Stimulated activated CD8-positive, alpha-beta memory T cell treated with anti-CD3 and anti-CD28 coated beads, Interleukin-4, amount 100 ng/mL, for 24 hours (primary cell): ENCODE results near the gene AMBN.
"Not testable (repeated sequence)": the region's sequence is repeated elsewhere in the genome, so short reads cannot be mapped to it uniquely, and the experiment has no call there.

ENCODE experiments used
- DNase-seq: peaks from one replicate; pipeline ENCODE4 v3.0.0-alpha.2; 2020; ENCODE audit warnings: low read depth

AMBN gene

GRCh38 chr4:70607334-70607853 lies 15.3 kb downstream of the AMBN start:
- DNase-seq, result no peak

GRCh38 chr4:70608324-70608723 lies 16.3 kb downstream of the AMBN start:
- no peak for DNase-seq

DNA sequence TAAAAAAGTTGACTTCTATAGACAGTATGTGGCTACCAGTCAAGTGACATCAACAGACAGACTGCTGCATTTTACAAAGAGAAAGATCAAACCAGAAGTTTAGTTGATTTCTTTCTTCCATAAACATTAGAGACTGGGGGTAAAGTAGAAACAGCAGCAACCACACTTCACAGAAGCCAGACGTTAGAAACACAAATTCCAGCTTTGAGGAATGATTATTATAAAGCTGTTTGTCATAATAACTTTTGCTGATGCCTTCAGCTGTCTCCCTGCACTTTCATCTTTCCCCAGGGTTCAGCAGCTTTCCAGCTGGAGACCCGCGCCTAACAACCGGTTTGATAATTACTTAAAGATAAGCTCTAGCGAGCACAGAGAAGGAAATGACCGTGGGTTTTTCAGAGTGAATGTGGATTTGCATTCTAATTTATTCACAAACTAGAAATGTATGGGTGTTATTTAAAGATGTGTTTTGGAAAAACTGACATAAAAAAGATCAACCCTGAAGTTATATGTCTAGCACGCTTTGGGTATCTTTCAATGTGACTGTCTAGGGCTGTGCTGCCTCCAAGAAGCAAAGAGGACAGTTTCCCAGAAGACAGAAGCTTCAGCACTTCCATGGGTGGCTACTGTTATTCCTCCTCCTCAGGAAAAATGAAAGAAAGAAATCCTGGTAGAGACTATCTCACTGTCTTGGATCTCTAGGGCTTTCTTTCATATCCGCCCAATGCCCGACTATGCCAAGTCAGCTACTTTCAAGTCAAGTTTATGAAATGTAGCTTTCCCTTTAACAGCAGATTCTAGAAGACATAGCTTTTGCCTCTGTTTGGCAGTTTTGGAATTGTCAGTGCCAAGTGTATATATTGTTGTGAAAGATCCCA lies 21.5 kb downstream of the AMBN start:
- DNase-seq, result no peak

GRCh38 chr4:70614184-70614555 lies 22.1 kb downstream of the AMBN start:
- DNase-seq, result no peak

DNA sequence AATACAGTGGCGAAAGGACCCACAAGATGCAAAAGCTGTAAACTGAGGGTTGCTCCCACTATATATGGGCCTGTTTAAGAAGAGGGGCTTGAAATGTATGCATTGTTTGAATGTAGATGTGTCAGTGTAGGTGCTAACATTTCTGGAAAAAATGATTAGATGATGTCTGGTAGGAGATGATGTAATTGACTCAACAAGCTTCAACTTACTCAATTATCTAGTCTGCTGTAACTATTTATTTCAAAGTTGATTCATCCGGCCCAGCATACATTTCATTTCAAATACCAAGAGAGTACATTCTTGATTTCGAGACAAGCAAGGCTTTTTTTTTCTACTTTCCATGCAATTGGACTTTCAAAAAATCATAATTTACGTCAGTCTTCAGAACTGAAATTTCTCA lies 27.2 kb downstream of the AMBN start:
- DNase-seq, result no peak

GRCh38 chr4:70619778-70620177 lies 27.7 kb downstream of the AMBN start:
- DNase-seq, result no peak

- no peak for DNase-seq
Observed at GRCh38 chr4:70623323-70623722, 31.3 kb downstream of the AMBN start.

DNA sequence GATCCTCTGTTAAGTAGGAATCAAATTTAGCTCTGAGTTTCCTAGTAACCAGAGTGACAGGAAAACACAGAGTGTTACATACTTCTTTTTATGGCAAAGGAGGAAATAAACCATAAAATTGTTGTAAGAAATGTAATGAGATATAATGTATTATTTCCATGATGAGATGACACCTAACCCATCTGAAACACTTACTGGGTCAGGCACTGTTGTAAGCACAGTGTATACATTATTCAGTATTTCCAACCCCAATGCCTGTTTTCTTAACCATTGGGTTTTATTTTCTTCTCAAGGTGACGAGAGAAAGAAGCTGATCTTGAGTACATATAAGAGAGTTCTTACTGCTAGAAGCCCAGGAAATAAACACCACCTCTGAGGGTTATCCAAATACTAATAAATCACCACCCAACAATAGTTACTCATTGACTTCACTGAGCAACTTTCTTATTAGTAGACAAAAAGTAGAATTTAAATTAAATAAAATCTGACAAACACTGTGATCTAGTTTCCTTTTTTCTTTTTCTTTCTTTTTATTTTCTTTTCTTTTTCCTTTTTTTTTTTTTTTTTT lies 32.3 kb downstream of the AMBN start:
- no peak for DNase-seq

- no peak for DNase-seq
Observed at GRCh38 chr4:70627620-70628019, 35.6 kb downstream of the AMBN start.

DNA sequence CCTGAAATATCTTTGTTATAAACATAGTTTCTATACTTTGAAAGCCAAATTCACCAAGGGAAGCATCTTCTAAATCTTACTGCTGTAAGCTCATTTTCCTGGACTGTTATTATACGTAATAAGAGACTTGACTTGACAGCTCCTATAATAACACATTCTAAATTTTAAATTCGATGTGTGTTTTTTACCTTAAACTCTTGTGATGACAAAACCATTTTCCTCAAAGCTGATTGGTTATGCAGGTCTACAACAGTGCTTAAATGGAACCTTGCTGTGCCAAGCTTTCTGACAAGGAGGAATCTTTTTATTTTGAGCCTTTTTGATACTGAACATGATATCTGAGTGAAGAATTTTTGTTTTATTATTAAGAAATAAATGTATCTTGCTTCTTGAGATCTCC lies 36.4 kb downstream of the AMBN start, which contains the start of gene ENAM:
Gene ENAM, plus strand, starts transcription at position 301 of the 400 bp plus-strand sequence. CDS start 757 bp downstream, outside the sequence.
- DNase-seq, result no peak

- DNase-seq, result no peak
Observed at GRCh38 chr4:70629469-70630090, 37.5 kb downstream of the AMBN start.

GRCh38 chr4:70630162-70630561 lies 38.1 kb downstream of the AMBN start:
- no peak for DNase-seq

DNA sequence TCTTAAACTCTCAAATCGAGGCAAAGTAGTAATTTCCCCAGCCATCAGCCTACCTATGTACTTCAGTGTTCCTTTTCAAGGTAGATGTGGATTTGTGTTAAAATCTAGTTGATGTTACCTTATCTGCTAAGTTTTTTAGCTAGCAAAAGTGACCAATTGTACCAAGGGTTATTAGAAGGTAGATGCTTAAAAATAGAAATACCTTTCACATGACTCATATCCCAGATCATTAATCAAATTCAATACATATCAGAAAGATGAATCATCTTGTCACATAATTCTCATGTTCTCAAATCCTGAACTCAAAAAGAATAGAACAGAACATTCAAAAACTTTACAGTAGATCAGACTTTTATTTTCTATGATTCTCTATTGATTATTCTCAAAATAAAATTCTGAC lies 40.0 kb downstream of the AMBN start:
- DNase-seq, result no peak

DNA sequence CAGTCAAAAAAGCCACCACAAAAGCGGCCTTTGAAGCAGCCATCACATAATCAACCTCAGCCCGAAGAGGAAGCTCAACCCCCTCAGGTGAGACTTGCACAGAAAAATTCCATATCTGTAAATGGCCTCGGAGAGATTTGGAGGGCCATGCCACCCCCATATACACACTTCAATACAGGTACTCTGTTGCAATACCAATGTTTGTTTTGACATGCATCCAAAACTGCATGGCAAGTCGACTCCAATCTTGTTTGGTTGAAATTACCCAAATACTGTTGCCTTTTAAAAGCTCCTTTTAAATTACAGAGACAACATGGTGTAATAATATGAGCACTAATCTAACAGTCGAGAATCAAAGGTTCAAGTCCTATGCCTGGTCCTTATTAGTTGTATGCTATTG lies 42.4 kb downstream of the AMBN start:
- no peak for DNase-seq

DNA sequence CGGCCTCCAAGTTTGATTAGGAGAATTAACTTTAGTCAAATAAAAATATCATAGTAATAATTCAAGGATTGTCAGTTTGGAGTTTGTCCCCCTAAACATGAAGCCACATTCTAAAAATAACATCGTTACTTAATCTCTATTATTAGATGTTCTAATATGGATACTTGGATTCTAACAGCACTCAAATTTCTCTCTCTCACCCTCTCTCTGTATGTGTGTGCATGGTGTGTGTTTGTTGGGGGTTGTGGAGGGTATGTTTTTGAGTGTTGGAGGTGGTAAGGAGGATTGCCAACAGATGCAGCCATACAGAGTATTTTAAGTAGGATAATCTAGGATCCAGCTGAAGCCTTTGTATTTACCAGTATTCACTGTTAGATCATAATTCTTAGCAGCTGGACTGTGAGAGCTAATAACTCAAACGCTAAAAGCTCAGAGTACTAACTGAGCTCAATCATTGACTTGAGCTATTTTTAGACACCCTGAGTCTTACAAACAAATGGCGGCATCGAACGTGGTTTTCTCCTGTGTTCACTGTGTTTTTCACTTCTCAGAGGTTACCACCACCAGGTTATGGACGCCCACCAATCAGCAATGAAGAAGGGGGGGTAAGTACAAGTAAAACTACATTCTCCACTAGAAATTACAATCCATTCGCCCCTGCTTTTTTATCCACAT lies 45.3 kb downstream of the AMBN start:
- DNase-seq, result no peak

GRCh38 chr4:70640192-70640591 lies 48.1 kb downstream of the AMBN start:
- DNase-seq, result no peak

GRCh38 chr4:70650741-70651140 lies 58.7 kb downstream of the AMBN start:
- not testable (repeated sequence) for DNase-seq

DNA sequence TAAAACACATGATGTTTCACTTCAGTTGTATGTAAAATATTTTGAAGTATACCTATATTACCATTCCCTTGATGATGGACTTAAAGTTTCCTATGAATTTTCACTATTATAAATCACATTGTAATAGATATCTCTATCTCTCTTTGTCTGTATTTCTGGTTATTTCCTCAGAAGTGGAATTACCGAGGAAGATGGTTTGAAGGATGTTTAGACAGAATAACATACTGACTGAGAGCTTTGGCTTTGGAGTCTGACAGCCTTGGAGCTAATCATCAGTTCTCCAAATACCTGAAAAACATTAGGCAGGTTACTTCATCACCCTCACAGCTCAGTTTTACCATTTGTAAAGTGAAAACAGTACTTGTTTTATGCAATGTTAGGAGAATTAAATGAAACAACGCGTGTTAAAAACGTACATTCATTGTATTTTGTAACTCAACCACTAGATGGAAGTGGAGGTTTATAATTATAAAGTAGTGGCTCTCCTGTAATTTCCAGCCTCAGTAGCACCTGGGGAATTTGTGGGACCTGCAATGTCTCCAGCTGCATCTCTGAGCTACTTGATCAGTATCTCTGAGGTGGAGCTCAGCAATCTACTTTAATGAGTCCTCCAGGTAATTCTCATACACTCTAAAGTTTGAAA lies 59.9 kb downstream of the AMBN start:
- DNase-seq, result no peak

GRCh38 chr4:70654605-70655011 lies 62.6 kb downstream of the AMBN start:
- no peak for DNase-seq
